ENCODE measurements around the gene SERINC2. TPM values are rescaled to one million over a fixed set of nuclear protein-coding genes. Genes with fewer than 3 reads are reported as not detected.

Gene SERINC2
- total and polyA plus RNA-seq, 4 donors = 4.9 to 66.4 (median 38.7) TPM

- TF ChIP-seq ATF3 (IDR thresholded peaks at IDR 0.05) = no peak
Measured at GRCh38 chr1:31400393-31400792, 12.6 kb upstream of the SERINC2 start (continued).

- no peaks in the 10 kb centered on the region for H3K27me3 ChIP-seq (ENCODE audit: control insufficient read depth in 4 of 4, insufficient read depth in 4 of 4, low read length in 3 of 4)
- H3K36me3 ChIP-seq (ENCODE audit: control insufficient read depth in 4 of 4, insufficient read depth in 3 of 4, low read depth in 1 of 4, low read length in 3 of 4) = no peaks in the 10 kb centered on the region
- H3K27ac ChIP-seq (ENCODE audit: low read depth in 1 of 2, low read length in 2 of 2) = no peak overlapping the region
- H3K9ac ChIP-seq (ENCODE audit: low read depth in 1 of 2, low read length in 2 of 2) = no peak overlapping the region
- 61% methylated on average over 2 of the region's 2 CpGs for WGBS
- no peak for DNase-seq (ENCODE audit: low spot score)
- no peak overlapping the region for H3K4me3 ChIP-seq (ENCODE audit: low read depth in 1 of 3, low read length in 3 of 3)
- no peaks in the 10 kb centered on the region for H3K4me1 ChIP-seq (ENCODE audit: control insufficient read depth in 4 of 4, insufficient read depth in 4 of 4, low read length in 3 of 4)
- H3K9me3 ChIP-seq (ENCODE audit: control insufficient read depth in 4 of 4, low read length in 3 of 4) = no peaks in the 10 kb centered on the region
- no peak for TF ChIP-seq FOXA1 (IDR thresholded peaks at IDR 0.05)
- no peak for TF ChIP-seq REST (IDR thresholded peaks at IDR 0.05)
- TF ChIP-seq ZBTB33 (IDR thresholded peaks at IDR 0.05) = no peak
- TF ChIP-seq JUND (IDR thresholded peaks at IDR 0.05) = no peak
- TF ChIP-seq EGR1 (IDR thresholded peaks at IDR 0.05; ENCODE audit: low read depth in 2 of 2) = no peak
- no peak for TF ChIP-seq MAX (IDR thresholded peaks at IDR 0.05)
- TF ChIP-seq GABPA (IDR thresholded peaks at IDR 0.05 in 1 of 2, conservative IDR thresholded peaks at IDR 0.05 in 1 of 2) = no peak
- TF ChIP-seq RXRA (IDR thresholded peaks at IDR 0.05) = no peak
- TF ChIP-seq SP1 (IDR thresholded peaks at IDR 0.05) = no peak
- no peak for TF ChIP-seq HNF4A (conservative IDR thresholded peaks at IDR 0.05)
- TF ChIP-seq NR2F2 (IDR thresholded peaks at IDR 0.05) = no peak
- TF ChIP-seq RAD21 (IDR thresholded peaks at IDR 0.05) = no peak
- no peak for TF ChIP-seq CTCF (IDR thresholded peaks at IDR 0.05; ENCODE audit: low read depth, low read length, missing input control)
- TF ChIP-seq YY1 (IDR thresholded peaks at IDR 0.05) = no peak
- TF ChIP-seq ATF3 (IDR thresholded peaks at IDR 0.05) = no peak
- TF ChIP-seq TAF1 (conservative IDR thresholded peaks at IDR 0.05) = no peak
Measured at GRCh38 chr1:31401241-31401640, 11.8 kb upstream of the SERINC2 start.

Measured in liver (tissue), 9 donors.